ENCODE data around the gene SLC38A1.
"Not testable (repeated sequence)": the region's sequence is repeated elsewhere in the genome, so short reads cannot be mapped to it uniquely, and the experiment has no call there.

Gene SLC38A1

GRCh38 chr12:46167412-46167811 lies 101.4 kb downstream of the SLC38A1 start:
- DNase-seq (ENCODE audit: low read depth in 2 of 2) = no peak

GRCh38 chr12:46165191-46165590 lies 103.7 kb downstream of the SLC38A1 start:
- DNase-seq (ENCODE audit: low read depth in 2 of 2) = no peak

DNA sequence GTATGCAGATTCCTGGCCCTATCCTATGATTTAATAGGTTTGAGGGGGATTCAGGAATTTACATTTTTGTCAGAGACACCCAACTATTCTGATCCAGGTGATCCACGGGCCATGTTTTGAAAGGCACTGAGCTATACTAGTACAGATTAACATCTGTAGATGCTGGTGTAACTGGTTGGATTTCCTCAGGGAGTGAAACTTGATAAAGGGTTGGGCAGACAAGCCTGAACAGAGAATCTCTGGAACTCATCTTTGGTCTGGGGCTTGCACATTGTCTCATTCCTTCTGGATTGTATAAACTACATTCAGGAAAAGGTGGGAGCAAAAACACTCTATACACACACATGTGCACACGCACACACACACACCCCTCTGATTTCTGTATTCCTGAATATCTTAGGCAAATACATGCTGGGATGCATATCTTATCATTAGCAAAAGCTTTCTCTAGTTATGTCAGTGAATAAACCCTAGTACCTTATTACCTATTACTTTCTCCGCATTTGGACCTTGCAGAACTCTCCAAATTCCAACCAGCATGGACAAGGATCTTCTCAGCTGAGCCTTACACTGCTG lies 104.6 kb downstream of the SLC38A1 start:
- DNase-seq (ENCODE audit: low read depth in 2 of 2) = no peak

GRCh38 chr12:46162549-46163076 lies 106.2 kb downstream of the SLC38A1 start:
- DNase-seq (ENCODE audit: low read depth in 2 of 2) = not testable (repeated sequence)

DNA sequence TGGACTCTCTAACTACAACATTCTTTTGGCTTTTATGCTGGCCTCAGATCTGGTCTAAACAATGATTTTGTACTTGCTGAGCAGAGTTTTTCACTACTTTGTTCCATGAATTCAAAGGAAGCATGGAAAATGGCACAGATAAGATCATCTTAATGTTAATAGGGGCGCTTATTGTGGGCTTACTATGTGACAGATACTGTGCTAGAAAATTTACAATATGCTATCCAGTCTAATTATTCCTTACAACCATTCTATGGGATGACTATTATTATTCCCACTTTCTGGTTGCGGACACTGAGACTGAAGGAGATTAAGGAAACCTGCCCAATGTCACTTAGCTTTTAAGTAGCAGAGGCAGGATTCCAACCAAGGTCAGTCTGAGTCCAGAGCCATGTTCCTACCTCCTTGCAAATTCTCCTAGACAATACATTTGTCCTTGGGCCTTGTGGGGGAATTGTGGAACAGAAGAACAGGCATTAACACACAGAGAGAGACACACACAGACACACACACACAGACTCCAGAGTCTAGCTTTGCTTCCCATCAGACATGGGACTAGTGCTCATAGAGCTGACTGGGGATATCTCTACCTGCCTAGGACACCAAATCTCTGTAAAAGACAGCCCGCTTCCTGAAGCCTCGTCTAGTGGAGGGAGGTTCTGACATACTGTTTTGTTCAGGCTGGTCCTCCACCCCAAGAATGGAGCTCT lies 107.7 kb downstream of the SLC38A1 start:
- no peak for DNase-seq (ENCODE audit: low read depth in 2 of 2)

DNA sequence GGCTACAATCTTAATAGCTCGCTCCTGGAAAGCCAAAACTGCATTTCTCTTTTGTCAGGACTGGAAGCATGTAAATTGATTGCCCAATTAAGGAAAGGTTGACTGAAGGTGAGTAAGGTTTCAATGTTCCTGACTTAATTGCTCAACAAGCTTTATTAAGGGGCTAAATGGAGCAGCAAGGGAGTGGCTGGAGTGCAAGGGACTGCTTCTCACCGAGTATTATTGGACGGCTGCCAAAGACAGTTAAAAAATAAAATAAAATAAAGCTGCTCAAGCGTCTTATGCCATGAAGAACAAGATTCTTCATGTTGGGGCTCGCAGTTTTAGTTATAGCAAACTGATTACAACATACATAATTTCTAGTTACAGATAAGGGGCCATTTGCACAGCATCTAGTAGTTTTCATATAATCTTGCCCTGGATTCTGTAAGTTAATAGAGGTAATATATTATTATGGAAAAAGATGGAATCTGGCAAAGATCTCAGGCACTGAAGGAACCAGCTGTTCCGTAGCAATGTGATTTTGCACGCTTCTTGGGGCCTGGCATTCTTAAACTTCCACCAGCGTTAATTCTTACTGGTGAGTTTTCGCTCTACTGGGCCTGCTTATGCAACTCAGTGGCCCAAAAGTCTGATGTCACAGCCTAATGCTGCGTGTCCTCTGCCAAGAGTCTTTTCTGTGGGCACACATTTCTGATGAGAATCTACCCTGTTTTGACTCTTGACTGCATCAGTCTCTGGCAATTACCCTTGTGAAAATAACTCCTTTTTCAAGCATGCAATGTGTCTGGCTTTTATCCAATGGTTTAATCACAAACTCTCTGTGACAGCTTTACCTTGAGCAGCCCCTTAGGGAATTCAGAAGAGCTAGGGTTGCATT lies 108.5 kb downstream of the SLC38A1 start:
- DNase-seq (ENCODE audit: low read depth in 2 of 2) = no peak

DNA sequence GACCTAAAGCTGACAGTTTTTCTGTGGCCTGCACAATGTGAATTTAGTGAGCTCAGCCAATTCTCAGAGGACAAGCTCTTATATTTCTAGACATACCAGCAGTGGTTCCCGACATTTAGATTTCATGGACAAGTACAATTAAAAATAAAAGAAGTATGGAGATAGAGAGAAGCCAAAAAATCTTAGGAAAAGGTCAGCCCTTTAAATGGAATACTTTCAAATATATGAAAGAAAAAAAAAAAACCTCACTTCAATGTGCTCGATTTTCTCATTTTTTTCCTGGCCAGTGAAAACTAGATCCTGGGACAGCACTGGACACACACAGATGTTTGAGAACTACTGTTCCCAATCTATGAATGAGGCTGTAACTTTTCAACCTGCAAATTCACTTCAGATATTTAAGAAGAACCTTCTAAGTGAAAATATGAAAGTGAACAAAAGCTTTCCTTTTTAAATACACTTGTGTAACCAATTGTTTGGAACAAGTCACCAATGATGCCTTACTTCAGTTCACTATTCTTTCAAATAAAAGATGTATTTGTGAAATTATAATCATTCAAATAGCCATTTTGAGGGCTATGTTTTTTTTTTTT lies 109.4 kb downstream of the SLC38A1 start:
- no peak for DNase-seq (ENCODE audit: low read depth in 2 of 2)

DNA sequence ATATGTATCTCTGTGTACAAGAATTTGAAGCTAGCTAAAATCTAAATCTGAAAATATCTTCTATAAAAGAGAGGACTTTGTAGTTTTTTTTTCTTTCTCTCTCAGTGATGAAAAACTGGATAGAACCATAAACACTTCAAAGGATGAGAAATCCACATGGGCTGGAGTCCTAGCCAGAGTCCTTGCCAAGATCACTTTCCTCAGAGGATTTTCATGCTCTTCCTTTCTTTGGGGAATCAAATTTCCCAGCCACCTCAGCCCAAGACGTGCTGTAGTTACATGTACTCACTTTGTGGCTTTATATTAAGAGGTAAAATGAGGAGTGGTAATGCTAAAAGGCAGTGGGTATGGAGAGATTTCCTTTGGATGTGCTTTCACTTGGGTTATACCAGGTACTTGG lies 110.3 kb downstream of the SLC38A1 start:
- no peak for DNase-seq (ENCODE audit: low read depth in 2 of 2)

DNA sequence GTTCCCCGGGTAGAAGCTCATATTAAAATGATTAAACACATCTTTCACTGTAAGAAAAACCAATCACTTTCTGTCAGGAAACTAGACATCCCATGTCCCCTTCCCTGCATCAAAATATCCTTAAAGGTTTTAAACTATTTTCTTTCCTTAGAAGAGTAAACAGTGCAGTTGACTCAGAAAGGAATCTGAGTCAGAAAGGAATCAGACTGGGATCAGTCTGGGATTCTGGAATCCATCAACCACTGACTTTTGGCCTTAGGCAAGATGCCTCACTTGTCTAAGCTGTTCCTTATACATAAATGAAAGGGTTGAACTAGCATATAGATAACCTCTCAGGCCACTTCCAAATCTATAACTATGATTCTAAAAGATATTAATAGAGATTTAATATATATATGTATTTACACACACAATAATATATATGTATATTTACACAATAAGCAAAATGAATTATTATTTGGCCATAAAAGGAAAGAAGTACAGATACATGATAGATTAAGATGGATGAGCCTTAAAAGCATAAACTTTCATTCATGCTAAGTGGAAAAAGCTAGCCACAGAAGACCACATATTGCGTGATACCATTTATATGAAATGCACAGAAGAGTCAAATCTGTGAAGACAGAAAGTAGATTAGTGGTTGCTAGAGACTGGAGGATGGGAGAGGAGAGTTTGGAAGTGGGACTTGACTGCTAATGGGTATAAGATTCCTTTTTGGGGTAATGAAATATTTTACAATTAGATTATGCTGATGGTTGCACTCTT lies 114.4 kb downstream of the SLC38A1 start:
- DNase-seq (ENCODE audit: low read depth in 2 of 2) = no peak

- no peak for DNase-seq (ENCODE audit: low read depth in 2 of 2)
Observed at GRCh38 chr12:46153268-46153872, 115.5 kb downstream of the SLC38A1 start.

DNA sequence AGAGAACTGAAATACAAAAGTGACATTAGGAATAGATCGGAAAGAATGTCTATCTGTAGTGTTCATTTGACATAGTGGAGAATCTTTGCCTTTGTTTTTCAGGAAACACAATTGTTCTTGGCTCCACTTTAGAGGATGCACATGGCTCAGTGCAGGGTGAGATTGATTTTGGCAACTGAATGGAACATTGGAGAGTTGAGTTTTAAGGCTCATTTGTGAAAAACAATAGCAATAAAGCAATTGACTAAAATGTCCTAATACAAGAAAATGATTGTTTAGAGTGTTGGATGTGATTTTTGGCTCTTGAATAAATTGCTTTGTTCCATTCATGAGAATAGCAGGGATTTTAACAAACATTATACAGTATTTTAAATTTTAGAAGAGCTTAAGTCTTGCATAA lies 116.4 kb downstream of the SLC38A1 start:
- DNase-seq (ENCODE audit: low read depth in 2 of 2) = no peak

DNA sequence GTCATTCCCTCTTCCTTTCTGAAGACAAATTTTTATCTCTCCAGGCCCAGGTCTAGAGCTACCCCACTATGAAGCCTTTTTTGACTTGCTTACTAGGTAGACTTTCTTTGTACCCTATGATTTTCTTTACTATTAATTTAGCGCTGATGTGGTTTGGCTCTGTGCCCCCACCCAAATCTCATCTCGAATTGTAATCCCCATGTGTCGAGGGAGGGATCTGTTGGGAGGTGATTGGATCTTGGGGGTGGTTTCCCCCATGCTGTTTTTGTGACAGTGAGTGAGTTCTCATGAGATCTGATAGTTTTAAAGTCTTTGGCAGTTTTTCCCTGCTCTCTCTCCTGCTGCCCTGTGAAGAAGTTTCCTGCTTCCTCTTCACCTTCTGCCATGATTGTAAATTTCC lies 118.1 kb downstream of the SLC38A1 start:
- no peak for DNase-seq (ENCODE audit: low read depth in 2 of 2)

- DNase-seq (ENCODE audit: low read depth in 2 of 2) = no peak
Observed at GRCh38 chr12:46149905-46150304, 118.9 kb downstream of the SLC38A1 start.

DNA sequence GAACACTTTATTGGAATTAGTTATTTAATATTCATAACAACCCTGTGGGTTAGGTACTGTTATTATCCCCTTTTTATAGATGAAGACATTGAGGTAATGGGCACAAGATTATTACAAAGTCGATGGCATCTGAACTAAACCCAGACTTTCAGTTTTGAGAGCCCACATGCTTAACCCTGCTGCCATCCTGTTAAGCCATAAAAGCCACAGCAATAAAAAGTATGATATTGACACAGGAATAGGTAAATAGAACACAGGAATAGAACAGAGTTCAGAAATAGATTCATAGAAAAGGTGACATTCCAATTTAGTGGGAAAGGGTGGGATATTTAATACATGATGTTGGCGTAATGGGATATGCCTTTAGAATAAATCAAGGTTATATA lies 119.8 kb downstream of the SLC38A1 start:
- no peak for DNase-seq (ENCODE audit: low read depth in 2 of 2)

- DNase-seq (ENCODE audit: low read depth in 2 of 2) = no peak
Observed at GRCh38 chr12:46148327-46149078, 120.3 kb downstream of the SLC38A1 start.

GRCh38 chr12:46147144-46147543 lies 121.7 kb downstream of the SLC38A1 start:
- no peak for DNase-seq (ENCODE audit: low read depth in 2 of 2)

DNA sequence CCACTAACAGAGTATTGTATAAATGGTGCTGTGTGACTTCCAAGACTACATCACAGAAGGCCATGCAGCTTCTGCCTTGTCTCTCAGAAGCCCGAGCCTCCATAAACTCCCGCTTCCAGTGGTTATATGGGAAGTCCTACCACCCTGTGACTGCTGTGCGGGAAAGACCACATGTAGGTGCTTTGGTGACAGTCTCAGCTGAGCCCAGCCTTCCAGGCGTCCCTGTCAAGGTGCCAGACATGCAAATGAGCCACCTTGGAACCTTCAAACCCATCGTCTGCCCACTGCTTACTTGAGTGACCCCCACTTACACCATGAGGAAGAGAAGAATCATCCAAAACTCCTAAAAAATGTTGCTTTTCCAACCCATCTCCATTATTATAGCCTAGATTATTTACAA lies 123.0 kb downstream of the SLC38A1 start:
- no peak for DNase-seq (ENCODE audit: low read depth in 2 of 2)

DNA sequence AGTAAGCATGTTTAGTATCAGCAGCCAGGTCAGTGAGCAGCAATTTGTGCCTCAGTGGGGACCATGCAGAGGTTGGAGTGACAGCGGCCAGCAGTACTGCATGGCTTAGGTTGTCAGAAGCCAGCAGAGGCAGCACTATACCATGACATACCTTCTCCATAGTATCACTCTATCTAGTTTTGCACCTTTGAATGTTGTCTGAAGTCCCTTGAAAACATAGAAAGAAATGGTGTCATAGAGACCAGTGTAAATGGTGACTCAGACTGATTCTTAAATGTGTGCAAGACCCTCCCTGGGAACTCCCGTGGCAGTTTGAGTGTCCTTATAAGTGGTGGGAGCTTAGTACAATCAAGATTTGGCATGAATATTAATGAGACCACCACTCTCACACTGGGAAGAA lies 124.4 kb downstream of the SLC38A1 start:
- DNase-seq (ENCODE audit: low read depth in 2 of 2) = no peak

DNA sequence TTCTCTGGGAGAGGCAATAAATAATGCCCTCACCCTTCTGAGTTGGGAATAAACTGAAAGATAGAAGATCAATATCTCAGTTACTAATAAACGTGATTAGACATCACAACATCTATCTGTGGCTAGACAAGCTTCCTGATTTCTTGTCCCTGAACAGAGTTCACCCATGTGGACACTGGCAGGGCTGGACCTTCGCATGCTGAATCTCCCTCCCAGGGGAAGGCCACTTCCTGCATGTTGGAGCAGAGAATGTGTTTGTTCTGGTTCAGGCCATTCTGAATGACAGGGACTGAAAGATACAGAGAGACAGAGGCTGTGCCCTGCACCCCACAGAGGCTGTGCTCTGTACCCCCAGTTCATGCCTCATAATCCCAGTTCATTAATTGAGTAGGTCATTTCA lies 132.6 kb downstream of the SLC38A1 start:
- no peak for DNase-seq (ENCODE audit: low read depth in 2 of 2)

GRCh38 chr12:46135750-46136149 lies 133.1 kb downstream of the SLC38A1 start:
- DNase-seq (ENCODE audit: low read depth in 2 of 2) = no peak
